Activated B cell treated with CpG ODN at 0.5 μM for 24 hours (primary cell): ENCODE measurements around the gene F13A1. TPM values are rescaled to one million over a fixed set of nuclear protein-coding genes. Genes with fewer than 3 reads are reported as not detected.

Experiments
- ATAC-seq: fragments of 200-7000 bp; cut with Tn5 transposase; one replicate; pipeline ENCODE4 v1.10.0; 2021; ENCODE audit warnings: low read depth, mild to moderate bottlenecking, moderate library complexity
- CTCF ChIA-PET: fragments of 350-600 bp; sonication (Branson Sonifier 250); formaldehyde crosslinking; loops from one replicate; lab custom pipeline; 2021; ENCODE audit warnings: antibody characterized with exemption; lab: Charles Lee
- POLR2A ChIA-PET: fragments of 350-600 bp; sonication (Branson Sonifier 250); formaldehyde crosslinking; loops from one replicate; lab custom pipeline; 2021; ENCODE audit warnings: antibody characterized with exemption; lab: Charles Lee
- DNase-seq: peaks from one replicate; pipeline ENCODE4 v3.0.0; 2022
- H3K27ac Mint-ChIP-seq: one replicate; pipeline ENCODE4 v1.8.0; 2020; ENCODE audit warnings: mixed read lengths
- H3K27me3 Mint-ChIP-seq: one replicate; pipeline ENCODE4 v1.8.0; 2021; ENCODE audit warnings: mixed read lengths
- H3K36me3 Mint-ChIP-seq: one replicate; pipeline ENCODE4 v1.8.0; 2021; ENCODE audit warnings: low read depth, mixed read lengths
- H3K4me1 Mint-ChIP-seq: one replicate; pipeline ENCODE4 v1.8.0; 2021; ENCODE audit warnings: mixed read lengths
- H3K4me3 Mint-ChIP-seq: one replicate; pipeline ENCODE4 v1.8.0; 2020; ENCODE audit warnings: mild to moderate bottlenecking, mixed read lengths
- H3K9me3 Mint-ChIP-seq: one replicate; pipeline ENCODE4 v1.8.0; 2020; ENCODE audit warnings: mixed read lengths
- intact Hi-C: fragments of 100-400 bp; cut with micrococcal nuclease; formaldehyde crosslinking; loops from one replicate; pipeline ENCODE4 v1.15.1; 2024
- total RNA-seq: library from RNA; stranded (reverse); gene quantifications from 2 replicates; pipeline ENCODE4 v1.2.3, GENCODE V29; 2022
- TF ChIP-seq, protein P1 (sequence below): fragments of 200-600 bp; IDR thresholded peaks from one replicate; pipeline ENCODE4 v1.8.0; 2022; ENCODE audit warnings: antibody characterized with exemption, mild to moderate bottlenecking

F13A1 gene
- total RNA-seq, 1 donor from 2014 or later, result 0.75 TPM

DNA sequence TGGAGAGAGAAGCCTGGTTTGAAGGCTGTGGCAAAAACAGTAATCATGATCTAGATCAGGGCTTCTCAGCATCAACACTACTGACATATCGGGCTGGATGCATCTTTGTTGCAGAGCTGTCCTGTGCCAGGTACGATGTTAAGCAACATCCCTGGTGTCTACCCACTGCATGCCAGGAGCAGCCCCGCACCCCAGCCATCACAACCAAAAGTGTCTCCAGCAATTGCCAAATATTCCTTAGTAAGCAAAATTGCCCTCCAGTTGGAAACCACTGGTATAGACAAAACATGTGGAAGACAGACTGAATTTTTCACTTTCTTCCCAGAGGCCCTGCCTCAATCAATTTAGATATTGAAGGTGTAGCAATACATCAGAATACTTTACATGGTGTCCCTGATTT, 166.1 kb downstream of the F13A1 start:
- no peak for ATAC-seq

DNA sequence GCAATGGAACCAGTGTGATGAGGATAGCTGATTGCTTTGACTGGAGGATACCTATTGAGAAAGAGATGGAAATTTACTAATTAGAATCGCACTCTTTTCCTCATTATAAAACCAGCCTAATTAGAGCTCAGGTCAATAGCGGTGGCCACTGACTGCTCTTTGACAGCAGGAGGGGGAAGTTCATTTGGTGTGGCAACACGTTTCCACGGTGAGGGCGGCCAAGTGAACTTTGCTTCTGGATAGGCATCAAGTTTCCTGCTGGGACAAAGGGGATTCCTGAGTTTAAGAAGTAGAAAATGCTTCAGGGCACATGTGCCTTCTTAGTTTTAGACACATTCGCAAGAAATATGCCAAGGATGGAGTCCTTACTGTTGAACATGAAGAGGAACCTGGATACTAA, 168.4 kb downstream of the F13A1 start:
- TF ChIP-seq, protein P1, sequence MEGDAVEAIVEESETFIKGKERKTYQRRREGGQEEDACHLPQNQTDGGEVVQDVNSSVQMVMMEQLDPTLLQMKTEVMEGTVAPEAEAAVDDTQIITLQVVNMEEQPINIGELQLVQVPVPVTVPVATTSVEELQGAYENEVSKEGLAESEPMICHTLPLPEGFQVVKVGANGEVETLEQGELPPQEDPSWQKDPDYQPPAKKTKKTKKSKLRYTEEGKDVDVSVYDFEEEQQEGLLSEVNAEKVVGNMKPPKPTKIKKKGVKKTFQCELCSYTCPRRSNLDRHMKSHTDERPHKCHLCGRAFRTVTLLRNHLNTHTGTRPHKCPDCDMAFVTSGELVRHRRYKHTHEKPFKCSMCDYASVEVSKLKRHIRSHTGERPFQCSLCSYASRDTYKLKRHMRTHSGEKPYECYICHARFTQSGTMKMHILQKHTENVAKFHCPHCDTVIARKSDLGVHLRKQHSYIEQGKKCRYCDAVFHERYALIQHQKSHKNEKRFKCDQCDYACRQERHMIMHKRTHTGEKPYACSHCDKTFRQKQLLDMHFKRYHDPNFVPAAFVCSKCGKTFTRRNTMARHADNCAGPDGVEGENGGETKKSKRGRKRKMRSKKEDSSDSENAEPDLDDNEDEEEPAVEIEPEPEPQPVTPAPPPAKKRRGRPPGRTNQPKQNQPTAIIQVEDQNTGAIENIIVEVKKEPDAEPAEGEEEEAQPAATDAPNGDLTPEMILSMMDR, result no peak
- DNase-seq (no peak), ATAC-seq (no peak)
- intact Hi-C loops, result no loop called here
- ChIA-PET POLR2A (no interaction called here), CTCF (no interaction called here)
- no peaks in the 10 kb centered on the region for H3K4me1 Mint-ChIP-seq
- peaks cover 13% of the 10 kb centered on the region for H3K27me3 Mint-ChIP-seq
- H3K27ac Mint-ChIP-seq, result no peak overlapping the region
- no peak overlapping the region for H3K4me3 Mint-ChIP-seq
- no peaks in the 10 kb centered on the region for H3K9me3 Mint-ChIP-seq
- no peaks in the 10 kb centered on the region for H3K36me3 Mint-ChIP-seq

More for the DNA sequence above, 166.1 kb downstream of the F13A1 start:
- ChIA-PET POLR2A (no interaction called here), CTCF (no interaction called here)
- Mint-ChIP-seq H3K27me3 (peaks cover 4% of the 10 kb centered on the region), H3K4me3 (no peak overlapping the region), H3K4me1 (no peaks in the 10 kb centered on the region), H3K9me3 (no peaks in the 10 kb centered on the region), H3K36me3 (no peaks in the 10 kb centered on the region), H3K27ac (no peak overlapping the region)
- TF ChIP-seq, protein P1, result no peak
- intact Hi-C loops, result no loop called here
- no peak for DNase-seq

DNA sequence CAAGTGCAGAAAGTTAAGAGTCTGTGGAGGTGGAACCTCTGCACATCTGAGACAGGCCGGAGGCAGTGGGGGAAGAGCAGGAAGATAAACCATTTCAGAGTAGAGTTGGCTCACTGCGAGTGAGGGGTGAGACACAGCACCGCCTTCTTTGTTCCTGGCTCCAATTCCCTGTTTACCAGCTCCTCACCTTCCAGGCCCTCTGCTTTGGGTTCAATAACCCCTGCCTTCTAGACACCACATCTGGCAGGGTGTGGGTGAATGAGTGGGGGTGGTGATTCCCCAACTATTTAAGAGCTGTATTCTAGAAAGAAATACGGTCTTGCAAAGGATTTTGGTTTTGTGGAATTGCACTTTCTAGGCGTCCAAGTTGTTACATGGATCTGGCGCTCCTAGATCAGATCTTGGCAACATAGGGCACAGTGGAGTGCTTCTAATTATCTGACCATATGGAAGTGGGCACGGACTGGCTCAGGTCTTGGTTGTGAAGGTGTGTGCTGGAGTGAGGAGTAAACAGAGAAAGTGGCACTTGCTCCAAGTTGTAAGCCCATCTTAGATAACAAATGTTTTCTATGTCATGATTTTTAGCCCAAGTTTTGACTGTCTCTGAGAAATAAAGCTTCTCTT, 172.2 kb downstream of the F13A1 start:
- H3K36me3 Mint-ChIP-seq, result no peaks in the 10 kb centered on the region
- intact Hi-C loops, result no loop called here
- H3K27ac Mint-ChIP-seq, result no peak overlapping the region
- H3K27me3 Mint-ChIP-seq, result peaks cover 19% of the 10 kb centered on the region
- ChIA-PET CTCF (no interaction called here), POLR2A (no interaction called here)
- no peaks in the 10 kb centered on the region for H3K4me1 Mint-ChIP-seq
- no peak overlapping the region for H3K4me3 Mint-ChIP-seq
- H3K9me3 Mint-ChIP-seq, result no peaks in the 10 kb centered on the region
- ATAC-seq (no peak), DNase-seq (no peak)
- TF ChIP-seq, protein P1, result no peak

DNA sequence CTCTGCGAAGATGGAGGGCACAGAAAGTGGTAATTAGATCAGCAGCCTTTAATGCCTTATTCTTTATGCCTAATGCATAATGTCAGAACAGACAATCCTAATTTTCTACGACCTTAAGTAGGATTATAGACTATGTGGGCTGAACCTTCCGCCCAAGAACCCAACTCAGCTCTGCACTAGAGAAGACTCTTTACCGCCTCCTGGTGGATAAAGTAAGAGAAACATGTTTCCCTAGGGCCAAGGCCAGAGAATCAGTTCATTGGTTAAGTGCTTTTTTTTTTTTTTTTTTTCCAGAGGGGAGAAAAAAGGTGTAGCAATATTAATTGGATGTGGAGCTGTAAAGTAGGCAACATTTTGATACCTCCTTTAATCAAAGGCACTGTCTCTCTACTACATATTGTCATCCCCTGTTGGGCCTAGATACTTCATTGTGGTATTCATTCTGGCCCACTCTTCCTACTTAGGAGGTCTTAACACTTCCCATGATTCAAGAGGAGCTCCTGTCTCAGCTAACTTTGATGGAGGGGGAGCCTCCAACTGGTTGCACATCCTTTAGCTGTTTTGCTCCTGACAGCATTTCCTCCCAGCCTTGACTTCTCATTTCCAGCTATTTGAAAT, 188.9 kb downstream of the F13A1 start:
- H3K36me3 Mint-ChIP-seq, result no peaks in the 10 kb centered on the region
- intact Hi-C loops, result no loop called here
- ATAC-seq, result no peak

DNA sequence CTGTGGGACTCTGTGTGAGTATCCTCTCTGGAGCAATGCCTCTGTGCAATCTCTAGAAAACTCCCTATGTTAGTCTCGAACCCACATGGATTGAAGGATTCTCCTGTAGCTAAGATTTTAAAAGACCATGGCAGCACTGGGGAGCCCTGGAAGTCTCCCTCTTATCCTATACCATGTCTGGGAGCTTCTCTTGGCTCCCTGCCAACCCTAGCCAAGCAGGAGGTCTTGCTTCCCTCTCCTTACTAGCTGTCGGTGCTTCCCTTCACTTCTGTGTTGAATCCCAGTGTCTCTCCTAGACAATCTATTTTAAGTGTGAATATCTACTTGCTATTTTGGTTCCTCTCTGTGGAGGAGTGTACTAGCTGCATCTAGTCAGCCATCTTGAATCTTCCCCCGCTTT, 195.0 kb downstream of the F13A1 start:
- Mint-ChIP-seq H3K9me3 (peaks cover 19% of the 10 kb centered on the region), H3K4me3 (no peak overlapping the region), H3K4me1 (no peaks in the 10 kb centered on the region), H3K36me3 (no peaks in the 10 kb centered on the region), H3K27me3 (peaks cover 8% of the 10 kb centered on the region), H3K27ac (no peak overlapping the region)
- ChIA-PET POLR2A (no interaction called here), CTCF (no interaction called here)
- TF ChIP-seq, protein P1, result no peak
- ATAC-seq (no peak), DNase-seq (no peak)
- intact Hi-C loops, result no loop called here

More for the DNA sequence above, 188.9 kb downstream of the F13A1 start:
- ChIA-PET CTCF (interaction anchor here (0.7 to 1.4 kb wide), 2 partner anchors 365 to 415 kb away, joined by 3 to 4 read pairs; no protein-coding TSS in a partner anchor), POLR2A (no interaction called here)
- Mint-ChIP-seq H3K4me3 (no peak overlapping the region), H3K27ac (no peak overlapping the region), H3K27me3 (peaks cover 12% of the 10 kb centered on the region), H3K4me1 (no peaks in the 10 kb centered on the region), H3K9me3 (no peaks in the 10 kb centered on the region)
- no peak for DNase-seq
- TF ChIP-seq, protein P1, result no peak
